ENCODE data around the gene MLLT6. TPM values are rescaled to one million over a fixed set of nuclear protein-coding genes. Genes with fewer than 3 reads are reported as not detected.
A peak's percentile ranks its signal among the peaks of the same experiment; 100 is the strongest.
"Not testable (repeated sequence)": the region's sequence is repeated elsewhere in the genome, so short reads cannot be mapped to it uniquely, and the experiment has no call there.

MLLT6 gene
- total RNA-seq, 1 donor from 2014 or later, result 175 TPM

DNA sequence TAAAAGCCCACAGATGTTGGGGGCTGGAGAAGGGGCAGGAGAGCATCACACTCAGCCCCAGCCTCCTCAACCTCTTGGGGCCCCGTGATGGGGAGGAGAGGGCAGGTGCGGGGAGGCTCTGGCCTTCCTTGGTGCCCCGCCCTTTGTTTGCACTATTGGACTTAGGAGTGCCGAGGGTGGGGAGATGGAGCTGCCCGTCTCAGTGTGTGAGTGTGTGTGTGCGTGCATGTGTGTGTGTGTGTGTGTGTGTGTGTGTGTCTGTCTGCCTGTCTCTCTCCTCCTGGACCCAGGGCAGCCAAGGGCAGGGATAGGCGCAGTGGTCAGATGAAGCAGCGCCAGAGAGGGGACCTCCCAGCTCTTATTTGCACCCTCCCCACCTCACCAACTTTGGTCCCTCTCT, 21.1 kb downstream of the MLLT6 start:
- not testable (repeated sequence) for DNase-seq (ENCODE audit: low spot score)

DNA sequence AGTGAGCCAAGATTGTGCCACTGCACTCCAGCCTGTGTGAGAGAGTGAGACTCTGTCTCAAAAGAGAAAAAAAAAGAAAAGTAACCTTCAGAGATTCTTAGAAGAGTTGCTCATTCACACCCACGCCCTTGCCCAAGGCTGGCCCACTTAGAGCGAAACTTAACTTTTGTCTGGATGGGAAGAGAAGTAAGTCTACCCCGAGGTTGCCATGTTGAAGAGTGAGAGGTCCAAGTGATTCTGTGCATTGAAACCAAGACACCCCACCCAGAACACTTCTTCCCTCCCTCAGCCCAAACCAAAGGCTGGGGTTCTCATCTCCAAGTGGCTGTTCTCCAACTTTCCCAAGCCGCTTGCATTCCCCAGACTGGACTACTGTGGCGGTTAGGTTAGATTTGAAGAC, 22.7 kb downstream of the MLLT6 start:
- DNase-seq (ENCODE audit: low spot score), result no peak

DNA sequence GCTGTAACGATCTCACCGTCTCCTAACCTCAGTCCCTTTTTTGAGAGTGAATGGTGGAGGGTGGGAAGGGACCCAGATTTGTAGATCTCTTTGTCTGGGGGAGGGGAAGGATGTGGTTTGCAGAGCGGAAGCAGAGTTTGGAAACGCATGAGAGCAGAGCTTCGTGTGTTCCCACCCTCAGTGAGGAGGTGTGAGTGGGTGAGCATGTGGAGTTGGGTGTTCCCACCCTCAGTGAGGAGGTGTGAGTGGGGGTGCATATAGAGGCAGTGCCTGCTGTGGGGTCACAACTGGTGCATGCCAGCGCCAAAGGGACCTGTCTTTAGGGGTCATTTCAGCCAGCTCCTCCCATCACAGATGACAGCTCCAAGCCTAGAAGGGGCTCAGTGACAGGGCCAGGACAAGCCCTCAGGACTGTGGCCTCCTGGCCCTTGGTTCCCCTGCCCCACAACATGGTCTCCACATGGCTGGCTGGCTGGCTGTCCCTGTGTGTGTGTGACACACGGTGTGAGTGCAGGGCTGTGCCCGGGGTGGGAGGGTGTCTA, 23.3 kb downstream of the MLLT6 start:
- no peak for DNase-seq (ENCODE audit: low spot score)

DNA sequence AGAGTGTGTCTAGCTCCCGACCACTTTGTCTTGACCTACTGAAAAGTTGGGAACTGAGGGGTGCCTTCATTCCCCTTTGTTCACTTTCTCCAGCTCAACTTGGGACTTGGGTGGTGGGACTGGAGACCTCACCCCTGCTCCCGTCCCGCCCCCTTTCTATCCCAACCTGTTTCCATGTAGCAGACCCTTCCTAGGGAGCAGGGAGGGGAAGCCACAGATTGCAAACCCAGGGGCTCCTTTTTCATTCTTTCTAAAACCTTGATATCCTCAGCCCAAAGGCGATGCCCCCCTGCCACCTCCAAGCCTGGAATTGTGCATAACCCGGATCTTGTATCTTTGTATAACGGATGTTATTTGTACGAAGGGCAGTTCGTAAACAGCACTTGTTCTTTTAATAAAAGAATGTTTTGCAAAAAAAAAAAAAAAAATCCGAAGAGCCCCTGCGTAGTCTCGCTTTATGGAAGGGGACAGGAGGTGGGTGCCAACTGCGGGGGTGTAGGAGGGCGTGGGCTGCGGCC, 24.4 kb downstream of the MLLT6 start:
- DNase-seq (ENCODE audit: low spot score), result no peak

DNA sequence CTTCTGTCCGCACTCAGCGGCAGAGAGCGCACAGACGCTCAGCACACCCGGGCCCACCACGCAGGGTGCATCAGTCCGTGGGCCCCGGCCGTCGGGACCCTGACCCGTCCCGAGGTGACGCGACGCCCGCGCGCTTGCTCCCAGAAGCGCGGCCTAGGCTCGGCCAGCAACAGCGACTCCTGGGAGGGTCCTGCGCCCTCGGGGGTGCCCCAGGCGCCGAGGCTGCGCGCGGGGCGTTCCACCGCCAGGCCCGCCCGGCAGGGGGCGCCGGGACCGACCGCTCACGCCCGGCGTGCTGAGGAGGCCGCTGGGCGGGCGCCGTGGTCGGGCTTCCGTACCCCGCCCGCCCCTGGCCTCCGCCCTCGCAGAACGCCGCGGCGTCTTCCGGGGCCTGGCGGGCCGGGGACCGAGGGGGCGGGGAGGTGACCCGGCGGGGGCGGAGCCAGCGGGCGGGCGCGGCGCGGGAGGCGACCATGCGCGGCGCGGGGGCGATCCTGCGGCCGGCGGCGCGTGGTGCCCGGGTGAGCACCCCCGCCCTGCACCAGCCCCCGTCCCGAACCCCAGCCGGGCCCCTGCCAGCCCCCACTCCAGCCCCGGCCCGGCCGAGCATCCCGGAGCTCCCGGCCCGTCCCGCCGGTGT, 24.9 kb downstream of the MLLT6 start, which contains the start of gene CISD3:
CISD3 (plus strand) TSS at position 456 of the 640 bp plus-strand sequence; CDS start at position 474, 18 bp downstream.
- peak; percentile 85 for DNase-seq (ENCODE audit: low spot score)

DNA sequence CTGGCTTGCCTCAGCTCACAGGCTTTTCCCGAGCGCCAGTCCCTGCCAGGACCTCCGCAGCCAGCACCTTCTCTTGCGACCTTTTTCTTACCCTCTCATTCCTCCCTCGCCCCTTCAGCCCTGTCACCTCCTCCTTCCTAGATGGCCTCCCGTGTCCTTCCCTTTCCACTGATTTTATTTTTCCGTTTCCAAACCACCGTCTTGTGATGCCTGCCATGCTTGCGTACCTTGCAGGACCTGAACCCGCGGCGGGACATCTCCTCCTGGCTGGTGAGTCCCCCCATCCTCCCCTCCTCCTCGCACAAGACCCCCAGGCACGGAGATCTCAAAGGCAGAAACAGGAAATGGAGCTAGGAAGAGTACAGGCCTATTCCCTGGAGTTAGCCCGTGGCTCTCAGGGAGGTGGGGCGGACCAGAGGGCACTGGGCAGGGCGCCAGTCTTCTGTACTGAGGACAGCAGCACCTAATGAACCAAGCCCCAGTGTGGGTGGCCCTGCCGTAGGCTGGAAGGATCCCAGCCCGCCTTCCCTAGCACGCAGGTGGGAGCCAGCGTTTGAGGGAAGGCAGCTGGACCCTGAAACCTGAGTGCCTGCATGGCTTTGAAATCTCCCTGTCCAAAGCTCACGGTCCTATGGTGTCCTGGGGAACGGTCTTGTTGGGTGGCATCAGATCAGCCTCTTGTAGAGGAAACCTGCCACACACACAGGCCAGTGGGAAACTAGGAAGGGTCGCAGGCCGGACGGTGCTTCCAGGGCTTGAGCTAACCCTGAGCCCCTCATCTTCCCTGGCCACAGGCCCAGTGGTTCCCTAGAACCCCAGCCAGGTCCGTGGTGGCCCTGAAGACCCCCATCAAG, 25.7 kb downstream of the MLLT6 start:
- peak; percentile 84 for DNase-seq (ENCODE audit: low spot score)

DNA sequence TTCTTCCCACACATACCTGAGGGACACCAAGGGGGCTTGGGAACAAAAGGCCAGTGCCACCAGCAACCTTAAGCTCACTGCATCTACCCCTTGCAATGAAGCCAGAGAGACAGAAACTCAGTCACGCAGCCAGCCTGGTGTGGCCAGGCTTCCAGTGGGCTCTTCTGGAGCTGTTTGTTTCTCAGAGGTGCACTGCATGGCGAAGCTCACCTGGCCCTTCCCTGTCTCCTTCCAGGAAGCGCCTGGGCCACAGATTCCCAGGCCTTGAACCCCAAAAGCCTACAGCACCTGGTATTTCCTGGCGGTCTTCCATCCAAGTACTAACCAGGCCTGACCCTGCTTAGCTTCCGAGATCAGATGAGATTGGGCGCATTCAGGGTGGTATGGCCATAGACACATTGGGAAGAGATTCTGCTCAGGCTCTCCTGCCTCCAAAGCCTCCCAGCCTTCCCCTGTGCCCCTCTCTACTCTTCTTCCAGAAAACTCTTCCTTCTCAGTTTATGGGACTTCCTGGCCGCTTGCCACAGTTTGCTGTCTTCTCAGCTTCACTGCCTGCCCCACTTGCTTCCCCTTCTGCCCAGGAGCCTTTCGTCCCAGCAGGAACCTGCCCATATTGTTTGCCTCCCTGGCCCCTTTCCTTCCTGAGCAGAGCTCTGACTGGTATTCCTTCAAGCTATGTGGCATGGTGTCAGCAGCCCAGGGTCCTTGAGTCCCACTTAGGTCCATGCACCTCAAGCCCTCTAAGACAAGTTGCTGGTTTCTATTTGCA, 26.6 kb downstream of the MLLT6 start:
- DNase-seq (ENCODE audit: low spot score), result no peak

DNA sequence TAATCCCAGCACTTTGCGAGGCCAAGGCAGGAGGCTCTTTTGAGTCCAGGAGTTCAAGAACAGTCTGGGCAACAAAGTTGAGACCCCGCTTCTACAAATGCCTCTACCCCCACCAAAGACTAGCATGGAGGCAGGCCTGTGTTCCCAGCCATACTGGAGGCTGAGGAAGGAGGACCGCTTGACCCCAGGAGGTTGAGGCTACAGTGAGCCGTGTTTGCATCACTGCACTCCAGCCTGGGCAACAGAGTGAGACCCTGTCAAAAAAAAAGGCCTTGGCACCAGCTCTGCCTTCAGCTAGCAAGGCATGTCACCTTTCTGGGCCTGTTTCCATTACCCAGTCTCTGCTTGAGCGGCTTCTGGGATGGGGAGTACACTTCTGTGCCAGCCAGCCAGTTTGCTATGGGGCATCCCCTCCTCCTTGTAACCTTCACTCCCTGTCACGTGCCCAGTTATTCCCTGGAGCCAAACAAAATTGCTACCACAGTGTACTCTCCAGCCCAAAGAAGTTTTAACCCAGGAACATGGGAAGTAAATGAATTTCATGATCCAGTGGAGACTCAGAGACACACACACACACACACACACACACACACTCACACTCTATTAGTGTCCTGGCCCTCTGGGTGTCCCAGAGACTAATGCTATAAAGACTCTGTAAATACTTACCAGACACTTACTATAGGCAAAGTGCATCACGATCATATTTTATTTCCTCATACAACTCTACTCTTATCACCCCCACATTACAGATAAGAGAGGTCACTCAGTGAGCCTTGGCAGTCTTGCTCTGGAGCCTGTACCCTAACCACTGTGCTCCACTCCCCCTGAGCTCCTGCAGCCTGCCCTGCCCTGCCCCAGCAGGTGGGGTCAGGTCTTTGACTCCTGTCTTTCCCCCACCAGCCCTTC, 27.6 kb downstream of the MLLT6 start:
- DNase-seq (ENCODE audit: low spot score), result no peak

DNA sequence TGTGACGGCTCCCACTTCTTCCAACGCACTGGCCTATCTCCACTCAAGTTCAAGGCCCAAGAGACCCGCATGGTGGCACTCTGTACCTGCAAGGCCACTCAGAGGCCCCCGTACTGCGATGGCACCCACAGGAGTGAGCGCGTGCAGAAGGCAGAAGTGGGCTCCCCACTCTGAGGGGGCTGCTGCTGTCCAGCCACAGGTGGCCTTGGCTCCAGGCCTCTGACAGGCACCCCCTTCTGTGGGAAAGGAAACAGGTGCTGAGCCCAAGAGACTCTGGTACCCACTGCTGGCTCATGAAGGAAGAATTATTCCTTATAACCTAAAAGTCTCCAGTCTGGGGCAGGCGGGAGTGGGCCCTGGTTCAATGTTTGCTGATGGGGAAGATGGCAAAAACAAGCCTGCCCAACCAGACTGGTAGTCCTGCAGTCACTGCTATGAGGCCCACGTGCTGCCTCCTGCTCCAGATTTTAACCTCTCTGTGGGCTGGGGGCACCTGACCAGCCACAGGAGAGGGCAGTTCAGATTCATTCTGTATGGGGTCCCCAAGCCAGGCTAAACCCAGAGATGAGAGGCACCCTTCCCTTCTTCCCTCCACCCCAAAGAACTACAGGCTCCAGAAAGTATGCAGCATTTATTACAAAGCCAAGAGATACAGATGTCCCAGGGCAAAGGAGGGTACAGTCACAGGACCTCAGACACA, 28.4 kb downstream of the MLLT6 start:
- no peak for DNase-seq (ENCODE audit: low spot score)

DNA sequence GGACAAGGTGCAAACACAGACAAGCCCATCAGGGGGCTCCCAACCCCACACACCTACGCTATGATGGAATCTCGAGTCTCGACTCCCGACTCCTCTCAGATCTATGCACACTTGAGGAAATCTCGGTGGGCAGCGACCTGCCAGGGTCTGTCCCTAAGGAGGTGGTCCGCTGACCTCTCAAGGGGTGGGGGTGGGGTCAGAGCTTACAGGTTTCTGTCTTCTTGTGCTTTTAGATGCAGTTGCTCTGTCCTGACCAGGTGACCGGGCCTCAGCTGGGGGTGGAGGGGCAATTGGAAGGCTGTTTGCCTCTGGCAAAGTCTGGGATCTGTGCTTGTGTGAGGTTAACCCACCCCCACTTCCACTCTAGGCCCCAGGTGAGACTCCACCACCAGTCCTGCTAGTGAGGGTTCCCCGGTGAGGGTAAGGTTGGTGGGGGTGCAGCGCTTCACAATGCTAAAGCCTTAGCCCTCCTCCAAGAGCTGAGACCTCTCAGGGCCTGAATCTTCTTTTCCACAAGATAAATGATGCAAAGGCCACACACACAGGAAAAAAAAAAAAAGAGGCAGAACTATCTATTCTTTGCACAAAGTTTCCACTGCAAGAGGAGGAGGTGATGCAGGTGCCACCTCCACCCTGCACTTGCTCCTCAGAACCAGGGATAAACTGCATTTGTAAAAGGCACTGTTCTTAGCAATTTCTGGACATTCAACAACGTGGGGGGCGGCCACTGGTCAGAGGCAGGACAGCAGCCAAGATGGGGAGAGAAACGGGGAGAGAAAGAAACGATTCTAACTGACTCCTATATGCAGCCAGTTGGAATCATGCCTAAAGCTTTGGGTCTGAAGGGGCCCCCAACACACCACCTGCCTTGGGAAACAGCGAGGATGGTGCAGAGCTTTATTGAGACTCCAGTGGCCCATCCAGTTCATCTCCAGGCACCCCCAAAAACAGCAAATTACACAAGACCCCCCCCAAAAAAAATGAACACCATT, 29.2 kb downstream of the MLLT6 start:
- no peak for DNase-seq (ENCODE audit: low spot score)

DNA sequence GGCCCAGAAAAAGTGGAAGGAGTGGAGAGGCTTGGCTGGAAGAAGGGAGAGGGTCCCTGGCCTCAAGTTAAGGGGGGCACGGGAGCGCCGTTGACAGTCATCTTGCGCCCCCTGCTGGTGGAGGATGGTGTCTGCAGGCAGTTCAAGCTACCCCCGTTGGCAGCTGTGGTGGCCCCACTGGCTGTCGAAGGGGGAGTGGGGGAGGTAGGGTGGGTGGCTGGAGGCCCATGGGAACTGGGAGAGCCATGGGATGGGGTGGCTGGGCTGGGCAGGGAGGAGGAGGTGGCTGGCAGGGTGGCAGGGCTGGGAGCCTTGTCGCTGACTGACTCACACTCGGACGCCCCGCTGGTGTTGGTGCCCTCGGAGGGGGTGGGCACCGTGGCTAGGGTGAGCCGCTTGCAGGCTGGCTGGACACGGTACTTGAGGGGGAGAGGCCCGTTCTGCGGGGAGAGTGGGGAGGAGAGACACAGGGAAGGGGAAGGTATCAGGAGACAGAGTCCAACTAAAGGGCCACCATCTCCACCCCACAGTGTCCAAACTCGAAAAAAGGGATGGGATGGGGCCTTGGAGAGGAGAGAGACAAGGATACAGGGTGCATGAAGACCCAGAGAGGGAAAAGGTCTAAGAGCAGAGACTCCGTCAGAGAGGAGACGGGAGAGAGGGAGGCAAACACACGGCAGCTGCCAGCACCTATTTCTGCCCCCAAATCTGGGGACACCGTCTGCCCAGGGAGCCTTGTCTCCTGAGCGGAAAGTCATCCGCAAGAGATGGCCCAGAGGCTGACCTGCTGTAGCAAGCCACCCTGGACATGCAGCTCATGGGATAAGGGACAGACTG, 30.3 kb downstream of the MLLT6 start:
- no peak for DNase-seq (ENCODE audit: low spot score)

DNA sequence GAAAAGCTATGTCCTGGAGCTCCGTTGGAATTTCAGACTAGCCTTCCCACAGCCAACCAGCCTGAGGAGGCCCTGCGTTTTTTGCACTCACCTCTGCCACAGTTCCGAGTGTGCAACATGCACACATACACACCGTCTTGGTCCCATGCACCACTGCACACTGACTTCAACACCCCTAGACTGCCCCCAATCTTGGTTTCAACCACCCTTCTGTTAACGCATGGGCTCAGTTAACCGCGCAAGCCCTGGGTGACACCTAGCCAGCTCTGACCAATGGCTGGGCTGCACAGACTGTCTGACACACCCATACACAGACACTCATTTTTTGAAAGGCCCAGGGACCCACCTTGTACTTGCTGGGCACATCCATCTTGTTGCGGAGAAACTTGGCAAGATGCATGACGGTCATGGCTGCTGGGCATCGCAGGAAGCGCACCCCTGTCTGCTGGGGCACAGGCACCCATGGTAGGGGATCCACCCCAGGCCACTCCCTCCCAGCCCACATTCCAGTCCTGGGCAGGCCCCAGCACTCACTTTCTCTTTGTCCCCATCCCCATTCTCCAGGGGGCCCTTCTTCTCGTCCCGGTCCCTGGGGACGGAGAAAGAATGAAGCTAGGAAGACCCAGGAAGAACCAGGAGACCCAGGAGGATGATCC, 33.1 kb downstream of the MLLT6 start:
- no peak for DNase-seq (ENCODE audit: low spot score)

DNA sequence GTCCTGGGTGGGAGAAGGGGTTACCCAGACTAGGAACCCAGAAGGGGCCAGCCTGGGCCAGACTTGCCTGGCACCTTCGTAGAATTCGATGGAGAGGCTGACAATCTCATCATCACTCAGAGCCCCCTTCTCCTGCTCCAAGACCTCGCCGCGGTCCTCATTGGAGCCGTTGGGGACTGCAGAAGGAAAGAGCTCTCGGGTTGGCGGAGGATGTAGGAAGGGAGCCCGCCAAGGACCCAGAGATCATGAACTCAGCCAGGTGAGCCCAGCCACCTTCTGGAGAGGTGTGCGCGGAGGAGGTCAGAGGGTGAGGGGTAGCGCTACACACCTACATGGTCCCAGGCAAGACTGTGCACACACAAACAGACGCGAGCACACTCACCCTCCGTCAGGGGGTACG, 33.6 kb downstream of the MLLT6 start:
- no peak for DNase-seq (ENCODE audit: low spot score)

DNA sequence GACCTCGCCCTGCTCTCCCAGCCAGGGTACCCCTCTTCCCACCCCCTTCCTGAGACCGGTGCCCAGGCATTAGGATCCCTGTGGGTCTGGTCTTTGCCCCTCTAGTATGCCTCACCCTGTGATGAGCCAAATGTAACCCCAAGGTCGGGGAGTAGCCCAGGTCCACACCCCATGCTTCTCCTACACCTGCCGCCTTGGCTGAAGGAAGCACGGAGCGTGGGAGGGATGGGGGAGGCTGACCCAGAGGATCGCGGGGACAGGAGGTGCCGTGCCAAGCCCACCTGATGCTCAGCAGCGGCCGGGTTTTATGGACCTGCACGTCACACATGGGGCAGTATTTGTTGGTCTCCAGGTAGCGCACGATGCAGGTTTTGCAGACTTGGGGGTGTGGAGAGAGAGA, 34.2 kb downstream of the MLLT6 start:
- no peak for DNase-seq (ENCODE audit: low spot score)

DNA sequence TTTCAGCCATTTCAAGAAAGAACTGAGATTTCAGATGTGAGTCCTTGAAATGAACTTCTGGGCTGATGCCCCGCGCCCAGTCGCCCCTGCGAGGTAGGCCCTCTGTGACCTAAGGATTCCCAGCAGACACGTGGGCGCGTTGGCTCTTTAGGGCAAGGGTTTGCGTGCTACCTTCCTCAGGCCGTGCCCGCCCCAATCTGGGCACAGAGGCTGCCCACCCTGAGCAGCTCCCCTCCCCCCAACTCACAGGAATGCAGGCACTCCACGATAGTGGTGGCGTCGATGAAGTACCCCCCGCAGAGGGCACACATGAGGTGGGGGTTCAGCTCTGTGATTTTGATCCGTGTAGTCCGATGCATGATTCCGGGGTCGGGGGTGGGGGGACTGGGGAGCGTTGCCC, 35.0 kb downstream of the MLLT6 start:
- DNase-seq (ENCODE audit: low spot score), result no peak

DNA sequence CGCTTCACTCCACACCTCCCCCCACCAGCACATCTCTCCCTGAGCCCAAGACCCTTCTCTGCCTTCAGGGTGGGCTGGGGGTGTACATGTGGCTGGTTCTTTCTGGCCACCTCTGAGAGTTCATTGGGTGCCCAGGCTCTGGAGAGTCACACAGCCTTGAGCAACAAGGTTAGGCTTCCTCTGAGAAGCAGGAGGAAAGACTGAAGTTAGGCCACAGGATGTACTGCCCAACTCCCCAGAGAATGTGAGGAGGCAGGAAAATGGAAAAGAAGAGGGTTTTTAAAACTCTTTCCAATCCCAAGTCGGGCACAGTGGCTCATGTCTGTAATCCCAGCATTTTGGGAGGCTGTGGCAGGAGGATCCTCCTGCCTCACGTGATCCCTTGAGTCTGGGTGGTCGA, 35.7 kb downstream of the MLLT6 start:
- no peak for DNase-seq (ENCODE audit: low spot score)

DNA sequence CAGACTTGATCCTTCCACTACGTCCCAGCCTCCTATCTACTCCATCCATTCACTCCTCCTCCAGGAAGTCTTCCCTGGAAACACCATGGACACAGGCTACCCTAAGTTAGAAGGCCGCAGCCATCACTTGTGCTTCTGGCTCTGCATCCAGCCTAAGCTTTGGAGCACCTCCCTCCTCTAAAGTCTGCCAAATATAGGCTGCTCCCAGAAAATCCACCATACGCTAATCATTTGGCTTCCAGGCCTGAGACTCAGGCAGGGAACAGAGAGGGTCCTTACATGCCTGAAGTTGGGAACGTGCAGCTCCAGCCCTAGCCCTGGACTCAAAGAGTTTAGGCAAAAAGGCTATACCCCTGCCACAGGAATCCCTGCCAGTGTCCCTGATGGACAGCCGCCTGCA, 36.4 kb downstream of the MLLT6 start:
- DNase-seq (ENCODE audit: low spot score), result no peak
